SH-SY5Y (cell line): ENCODE data around the gene REG3G.
A peak's percentile ranks its signal among the peaks of the same experiment; 100 is the strongest.

Source experiments
- GATA2 ChIP-seq: IDR thresholded peaks from 2 replicates; pipeline ENCODE4 v1.6.1; 2011; ENCODE audit warnings: mild to moderate bottlenecking, low read depth, low read length
- GATA3 ChIP-seq: IDR thresholded peaks from 2 replicates; pipeline ENCODE4 v1.6.1; 2011; ENCODE audit warnings: low read depth, mild to moderate bottlenecking, low read length, moderate library complexity

GRCh38 chr2:79005216-79005615 lies 20.3 kb upstream of the REG3G start:
- peak; percentile 98 for TF ChIP-seq GATA2
- peak; percentile 86 for TF ChIP-seq GATA3
